Measurements from ENCODE around the gene DOCK9.

The DOCK9 gene

GRCh38 chr13:98780451-98780850 is 197.4 kb downstream of the DOCK9 start:
- no peak overlapping the region for H3K4me3 ChIP-seq
- no peak for TF ChIP-seq CTCF (IDR thresholded peaks at IDR 0.05)
- peaks cover 0 to 10% of the 10 kb centered on the region in 2 donors for H3K27me3 ChIP-seq
- H3K27ac ChIP-seq: no peak overlapping the region
- intact Hi-C loops (cut with DNase I; ENCODE audit: low total_unique reads): no loop called here
- H3K36me3 ChIP-seq: no peaks in the 10 kb centered on the region
- no peaks in the 10 kb centered on the region for H3K9me3 ChIP-seq
- no peaks in the 10 kb centered on the region for H3K4me1 ChIP-seq
- no peak for DNase-seq

GRCh38 chr13:98779695-98780094 is 198.2 kb downstream of the DOCK9 start:
- H3K36me3 ChIP-seq: no peaks in the 10 kb centered on the region

GRCh38 chr13:98778749-98779148 is 199.1 kb downstream of the DOCK9 start:
- H3K27me3 ChIP-seq: peaks cover 0 to 10% of the 10 kb centered on the region in 2 donors
- H3K27ac ChIP-seq: no peak overlapping the region
- H3K4me3 ChIP-seq: no peak overlapping the region
- intact Hi-C loops (cut with DNase I; ENCODE audit: low total_unique reads): no loop called here
- DNase-seq: no peak
- H3K4me1 ChIP-seq: no peaks in the 10 kb centered on the region
- no peaks in the 10 kb centered on the region for H3K36me3 ChIP-seq
- H3K9me3 ChIP-seq: no peaks in the 10 kb centered on the region
- TF ChIP-seq CTCF (IDR thresholded peaks at IDR 0.05): no peak

More at GRCh38 chr13:98779695-98780094, 198.2 kb downstream of the DOCK9 start:
- intact Hi-C loops (cut with DNase I; ENCODE audit: low total_unique reads): no loop called here
- no peak for TF ChIP-seq CTCF (IDR thresholded peaks at IDR 0.05)
- Histone ChIP-seq H3K27ac (no peak overlapping the region), H3K4me3 (no peak overlapping the region), H3K4me1 (no peaks in the 10 kb centered on the region), H3K27me3 (peaks cover 0 to 10% of the 10 kb centered on the region in 2 donors), H3K9me3 (no peaks in the 10 kb centered on the region)
- DNase-seq: no peak

GRCh38 chr13:98776644-98777043 is 201.2 kb downstream of the DOCK9 start:
- no peaks in the 10 kb centered on the region for H3K9me3 ChIP-seq
- no peak overlapping the region for H3K4me3 ChIP-seq
- no peaks in the 10 kb centered on the region for H3K36me3 ChIP-seq
- no peak for DNase-seq
- no peak for TF ChIP-seq CTCF (IDR thresholded peaks at IDR 0.05)
- H3K4me1 ChIP-seq: no peaks in the 10 kb centered on the region
- H3K27me3 ChIP-seq: peaks cover 0 to 6% of the 10 kb centered on the region in 2 donors
- intact Hi-C loops (cut with DNase I; ENCODE audit: low total_unique reads): no loop called here
- no peak overlapping the region for H3K27ac ChIP-seq

GRCh38 chr13:98775844-98776598 is 201.8 kb downstream of the DOCK9 start:
- no peaks in the 10 kb centered on the region for H3K36me3 ChIP-seq
- no peak for DNase-seq
- H3K27ac ChIP-seq: no peak overlapping the region
- intact Hi-C loops (cut with DNase I; ENCODE audit: low total_unique reads): no loop called here
- H3K4me3 ChIP-seq: no peak overlapping the region
- H3K27me3 ChIP-seq: peaks cover 0 to under 1% of the 10 kb centered on the region in 2 donors
- no peaks in the 10 kb centered on the region for H3K9me3 ChIP-seq
- no peaks in the 10 kb centered on the region for H3K4me1 ChIP-seq
- TF ChIP-seq CTCF (IDR thresholded peaks at IDR 0.05): no peak

All from tibial artery (tissue), 4 donors.